ENCODE data around the gene DUSP10. TPM values are rescaled to one million over a fixed set of nuclear protein-coding genes. Genes with fewer than 3 reads are reported as not detected.

The DUSP10 gene
- total RNA-seq, 1 experiment from 2014 or later = 0.17 TPM

DNA sequence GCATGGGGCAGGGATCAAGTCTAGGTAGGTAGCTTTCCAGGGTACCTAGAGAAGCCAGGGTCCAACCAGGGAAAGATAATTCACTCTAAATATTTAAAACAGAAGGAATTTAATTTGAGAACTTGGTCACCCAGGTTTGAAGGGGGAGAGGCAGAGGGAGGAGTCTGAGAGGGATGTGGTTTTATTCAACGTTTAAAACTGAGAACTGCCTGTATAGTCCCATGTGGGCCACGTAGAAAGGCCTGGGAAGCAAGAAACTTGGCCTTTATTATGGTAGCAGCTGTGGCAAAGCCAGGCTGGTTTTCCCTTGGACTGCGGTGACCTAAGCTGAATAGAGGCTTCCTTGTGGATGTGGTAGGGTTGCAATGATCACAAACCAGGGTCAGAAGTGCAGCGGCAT, 42.0 kb upstream of the DUSP10 start:
- POLR2A ChIA-PET (ENCODE audit: low non-redundant PET) = no interaction called here
- CTCF ChIA-PET = no interaction called here
- Histone ChIP-seq H3K9me3 (ENCODE audit: low read depth, low read length, poor library complexity, severe bottlenecking) (no peaks in the 10 kb centered on the region), H3K27me3 (replicated peaks; ENCODE audit: insufficient read depth, low read depth, low read length, poor library complexity) (no peaks in the 10 kb centered on the region), H3K36me3 (ENCODE audit: insufficient read depth, low read length, poor library complexity, severe bottlenecking) (no peaks in the 10 kb centered on the region), H3K4me1 (ENCODE audit: insufficient read depth, low read length, poor library complexity, severe bottlenecking) (no peaks in the 10 kb centered on the region), H3K27ac (ENCODE audit: low read depth, low read length, poor library complexity, severe bottlenecking) (no peak overlapping the region), H3K4me3 (ENCODE audit: low read depth, low read length, poor library complexity, severe bottlenecking) (no peak overlapping the region)
- TF ChIP-seq, protein P1, sequence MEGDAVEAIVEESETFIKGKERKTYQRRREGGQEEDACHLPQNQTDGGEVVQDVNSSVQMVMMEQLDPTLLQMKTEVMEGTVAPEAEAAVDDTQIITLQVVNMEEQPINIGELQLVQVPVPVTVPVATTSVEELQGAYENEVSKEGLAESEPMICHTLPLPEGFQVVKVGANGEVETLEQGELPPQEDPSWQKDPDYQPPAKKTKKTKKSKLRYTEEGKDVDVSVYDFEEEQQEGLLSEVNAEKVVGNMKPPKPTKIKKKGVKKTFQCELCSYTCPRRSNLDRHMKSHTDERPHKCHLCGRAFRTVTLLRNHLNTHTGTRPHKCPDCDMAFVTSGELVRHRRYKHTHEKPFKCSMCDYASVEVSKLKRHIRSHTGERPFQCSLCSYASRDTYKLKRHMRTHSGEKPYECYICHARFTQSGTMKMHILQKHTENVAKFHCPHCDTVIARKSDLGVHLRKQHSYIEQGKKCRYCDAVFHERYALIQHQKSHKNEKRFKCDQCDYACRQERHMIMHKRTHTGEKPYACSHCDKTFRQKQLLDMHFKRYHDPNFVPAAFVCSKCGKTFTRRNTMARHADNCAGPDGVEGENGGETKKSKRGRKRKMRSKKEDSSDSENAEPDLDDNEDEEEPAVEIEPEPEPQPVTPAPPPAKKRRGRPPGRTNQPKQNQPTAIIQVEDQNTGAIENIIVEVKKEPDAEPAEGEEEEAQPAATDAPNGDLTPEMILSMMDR (conservative IDR thresholded peaks at IDR 0.05; ENCODE audit: low read depth, low read length) = no peak
- TF ChIP-seq EZH2 (IDR thresholded peaks at IDR 0.05; ENCODE audit: borderline replicate concordance, low read depth, low read length, poor library complexity, severe bottlenecking) = no peak
- no TSS peak for BruUV-seq (replicated peaks)
- no peak for DNase-seq (ENCODE audit: low spot score)
- intact Hi-C loops (cut with micrococcal nuclease; ENCODE audit: unreplicated experiment) = no loop called here

DNA sequence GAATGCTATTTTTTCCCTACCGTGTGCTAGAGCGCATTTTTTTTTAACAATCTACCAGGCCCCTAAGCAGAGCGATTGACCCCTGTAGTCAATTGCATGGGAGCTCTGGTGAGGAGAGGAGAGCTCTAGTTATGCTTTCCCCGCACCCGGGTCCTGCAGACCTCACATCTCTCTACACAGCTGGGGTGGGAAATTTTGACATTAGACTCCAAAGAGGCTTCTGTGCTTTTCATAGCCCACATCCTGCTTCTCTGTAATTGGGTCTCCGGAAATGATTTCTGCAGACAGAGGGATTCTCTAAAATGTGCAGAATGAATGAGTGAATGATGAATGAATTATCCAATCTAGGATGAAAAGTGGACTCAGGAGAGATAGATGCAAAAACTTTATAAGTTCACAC, 41.5 kb upstream of the DUSP10 start:
- H3K4me1 ChIP-seq (ENCODE audit: insufficient read depth, low read length, poor library complexity, severe bottlenecking) = no peaks in the 10 kb centered on the region
- BruUV-seq (replicated peaks) = no TSS peak
- H3K27ac ChIP-seq (ENCODE audit: low read depth, low read length, poor library complexity, severe bottlenecking) = no peak overlapping the region
- no peaks in the 10 kb centered on the region for H3K9me3 ChIP-seq (ENCODE audit: low read depth, low read length, poor library complexity, severe bottlenecking)
- intact Hi-C loops (cut with micrococcal nuclease; ENCODE audit: unreplicated experiment) = no loop called here
- H3K27me3 ChIP-seq (replicated peaks; ENCODE audit: insufficient read depth, low read depth, low read length, poor library complexity) = no peaks in the 10 kb centered on the region
- CTCF ChIA-PET = no interaction called here
- POLR2A ChIA-PET (ENCODE audit: low non-redundant PET) = no interaction called here
- DNase-seq (ENCODE audit: low spot score) = no peak
- no peak overlapping the region for H3K4me3 ChIP-seq (ENCODE audit: low read depth, low read length, poor library complexity, severe bottlenecking)
- no peaks in the 10 kb centered on the region for H3K36me3 ChIP-seq (ENCODE audit: insufficient read depth, low read length, poor library complexity, severe bottlenecking)
- TF ChIP-seq, protein P1 (conservative IDR thresholded peaks at IDR 0.05; ENCODE audit: low read depth, low read length) = no peak
- no peak for TF ChIP-seq EZH2 (IDR thresholded peaks at IDR 0.05; ENCODE audit: borderline replicate concordance, low read depth, low read length, poor library complexity, severe bottlenecking)

DNA sequence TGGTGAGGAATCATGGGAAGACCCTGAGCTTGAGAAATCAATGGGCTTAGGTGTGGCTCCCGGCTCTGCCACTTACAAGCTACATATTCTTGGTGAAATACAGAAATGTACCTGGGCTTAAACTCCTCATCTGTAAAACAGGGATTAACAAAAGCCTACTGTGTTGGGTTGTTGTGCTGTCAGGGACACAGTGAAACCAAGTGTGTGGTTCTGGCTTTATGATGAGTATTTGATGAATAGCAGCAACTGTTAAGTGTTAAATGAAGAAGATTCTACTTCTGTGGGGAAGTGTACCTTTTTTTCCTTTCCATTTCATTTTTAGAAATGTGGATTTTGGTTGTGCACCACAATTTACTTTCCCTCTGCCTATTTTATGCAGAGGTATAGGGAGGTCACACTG, 41.1 kb upstream of the DUSP10 start:
- no TSS peak for BruUV-seq (replicated peaks)
- Histone ChIP-seq H3K9me3 (ENCODE audit: low read depth, low read length, poor library complexity, severe bottlenecking) (no peaks in the 10 kb centered on the region), H3K27me3 (replicated peaks; ENCODE audit: insufficient read depth, low read depth, low read length, poor library complexity) (no peaks in the 10 kb centered on the region), H3K4me1 (ENCODE audit: insufficient read depth, low read length, poor library complexity, severe bottlenecking) (no peaks in the 10 kb centered on the region), H3K4me3 (ENCODE audit: low read depth, low read length, poor library complexity, severe bottlenecking) (no peak overlapping the region), H3K27ac (ENCODE audit: low read depth, low read length, poor library complexity, severe bottlenecking) (no peak overlapping the region), H3K36me3 (ENCODE audit: insufficient read depth, low read length, poor library complexity, severe bottlenecking) (no peaks in the 10 kb centered on the region)
- ChIA-PET POLR2A (ENCODE audit: low non-redundant PET) (no interaction called here), CTCF (no interaction called here)
- no peak for DNase-seq (ENCODE audit: low spot score)
- intact Hi-C loops (cut with micrococcal nuclease; ENCODE audit: unreplicated experiment) = no loop called here
- TF ChIP-seq EZH2 (IDR thresholded peaks at IDR 0.05; ENCODE audit: borderline replicate concordance, low read depth, low read length, poor library complexity, severe bottlenecking) = no peak
- TF ChIP-seq, protein P1 (conservative IDR thresholded peaks at IDR 0.05; ENCODE audit: low read depth, low read length) = no peak

Measured in A673 (cell line).